GM18873 (cell line): ENCODE data around the gene AUTS2.

ENCODE experiments used
- ATAC-seq: cut with Tn5 transposase; IDR thresholded peaks from one replicate; pipeline ENCODE4 v1.9.1; 2021; ENCODE audit warnings: mild to moderate bottlenecking, moderate library complexity, moderate number of reproducible peaks; ENCODE audit not compliant: unreplicated experiment, low FRiP score

AUTS2 gene

DNA sequence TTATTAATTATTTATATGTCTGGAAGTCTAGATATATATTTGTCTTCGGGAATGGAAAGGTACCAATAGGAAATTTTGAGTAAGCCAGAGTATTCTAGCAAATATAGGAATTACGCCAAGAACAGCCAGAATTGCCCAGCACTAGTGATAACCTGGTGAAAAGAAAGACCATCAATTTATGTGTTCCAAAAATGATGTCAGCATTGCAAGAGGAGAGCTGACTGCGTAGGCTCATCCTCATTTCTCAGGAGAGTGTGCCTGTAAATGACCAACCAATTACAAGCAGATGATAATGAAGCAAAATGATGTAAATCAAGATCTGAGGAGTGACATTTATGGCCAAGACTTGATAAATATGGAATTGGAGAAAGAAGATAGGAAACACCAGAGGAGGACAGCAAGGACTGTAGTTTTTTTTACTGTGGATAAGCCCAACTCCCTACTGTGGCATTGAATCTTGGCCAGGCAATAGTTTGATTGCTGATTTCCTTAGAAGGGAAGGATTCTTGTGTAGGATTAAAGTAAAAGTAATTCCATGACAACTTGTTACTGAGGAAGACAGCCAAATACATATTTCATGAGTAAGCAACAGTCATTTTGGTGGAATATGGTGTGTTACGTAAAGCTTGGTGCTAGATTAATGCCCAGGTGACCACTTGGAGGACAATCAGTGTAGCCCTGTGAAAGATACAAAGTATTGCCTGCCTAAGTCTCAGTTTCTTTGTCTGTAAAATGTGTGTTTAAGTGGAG lies 590.8 kb downstream of the AUTS2 start:
- no peak for ATAC-seq

DNA sequence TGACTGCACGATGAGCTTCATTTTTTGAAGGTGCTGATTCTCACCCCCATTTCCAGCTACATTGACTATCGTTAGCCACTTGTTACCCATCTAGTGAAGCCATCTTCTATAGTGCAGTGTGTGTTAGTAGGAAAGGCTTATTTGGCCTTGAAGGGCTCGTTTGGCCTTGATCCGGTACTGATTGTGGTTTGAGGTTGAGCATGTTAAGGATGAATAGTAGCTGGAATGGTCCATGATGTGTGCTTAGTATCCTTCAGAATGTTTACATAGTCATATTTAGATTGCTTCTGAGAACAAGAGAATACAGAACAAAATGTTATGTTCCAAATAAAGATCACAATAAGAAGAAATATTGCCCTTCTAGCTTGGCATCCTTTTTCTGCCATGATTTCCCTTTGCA lies 591.5 kb downstream of the AUTS2 start:
- no peak for ATAC-seq

DNA sequence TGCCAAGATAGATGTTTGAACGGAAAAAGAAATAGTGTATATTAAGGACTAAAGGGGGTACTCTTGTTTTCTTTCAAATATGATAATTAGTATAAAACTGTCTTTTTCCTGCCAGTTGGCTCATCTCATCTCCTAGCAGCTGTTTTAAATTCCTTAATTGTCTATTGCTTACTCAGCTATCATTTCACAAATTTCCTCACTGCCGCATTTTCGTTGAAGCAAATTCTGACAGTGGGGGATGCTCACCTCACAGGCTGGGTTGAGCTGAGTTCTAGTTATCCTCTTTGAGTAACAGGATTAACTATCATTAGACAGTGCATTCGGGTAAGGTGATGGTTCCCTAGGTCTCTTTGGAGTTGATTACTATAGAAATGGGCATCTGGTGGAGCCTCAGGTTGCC lies 592.0 kb downstream of the AUTS2 start:
- no peak for ATAC-seq

DNA sequence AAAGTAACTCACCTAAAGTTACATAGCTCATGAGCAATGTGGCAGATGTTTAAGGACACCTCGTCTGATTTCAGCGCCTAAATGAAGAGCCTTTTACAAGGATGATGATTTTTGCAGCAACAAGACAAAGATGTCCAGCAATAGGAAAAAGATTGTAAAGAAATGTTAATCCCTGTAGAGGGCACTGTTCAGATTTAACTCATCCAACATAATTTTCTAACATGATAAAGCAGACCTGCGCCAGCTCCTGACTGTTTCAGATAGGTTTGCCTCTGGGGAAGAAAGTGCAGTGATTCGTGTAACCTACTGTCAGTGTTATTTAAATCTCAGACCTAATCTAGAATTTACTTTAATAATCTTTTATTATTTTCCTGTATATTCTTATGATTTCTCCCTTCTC lies 595.2 kb downstream of the AUTS2 start:
- no peak for ATAC-seq

DNA sequence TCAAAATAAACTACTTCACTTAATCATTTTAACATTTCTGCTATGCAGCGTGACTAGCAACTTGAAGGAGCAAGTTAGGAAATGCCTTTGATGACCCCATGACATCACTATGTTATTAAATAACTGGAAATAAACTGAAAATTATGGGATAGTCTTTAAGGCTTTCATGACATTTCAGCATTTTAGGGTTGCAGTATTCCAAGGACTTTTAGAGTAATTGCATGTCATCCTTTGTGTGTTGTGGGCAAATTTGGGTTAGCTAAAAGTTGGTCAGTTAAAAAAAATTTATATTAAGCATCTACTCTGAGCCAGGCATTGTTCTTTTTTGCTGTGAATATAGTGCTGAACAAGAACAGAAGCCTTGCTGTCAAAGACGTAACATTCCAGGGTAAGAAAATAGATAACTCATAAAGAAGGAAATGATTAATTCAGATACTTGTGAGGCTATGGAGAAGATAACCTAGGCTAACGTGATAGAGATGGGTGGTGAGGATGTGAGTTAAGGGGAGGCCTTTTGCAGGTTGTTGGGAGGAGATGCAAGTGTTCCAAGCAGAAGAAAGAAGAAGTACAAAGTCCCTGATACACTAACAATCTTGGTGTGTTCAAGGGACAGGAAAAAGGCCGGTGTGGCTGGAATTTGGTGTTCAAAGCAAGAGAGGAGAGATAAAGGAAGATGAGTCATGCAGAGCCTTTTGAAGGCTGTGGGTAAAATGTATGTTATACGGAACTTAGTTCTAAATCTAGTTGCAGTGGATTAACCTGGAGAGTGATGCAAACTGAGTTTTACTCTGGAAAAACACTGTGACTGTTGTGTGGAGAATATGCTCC lies 610.2 kb downstream of the AUTS2 start:
- no peak for ATAC-seq

DNA sequence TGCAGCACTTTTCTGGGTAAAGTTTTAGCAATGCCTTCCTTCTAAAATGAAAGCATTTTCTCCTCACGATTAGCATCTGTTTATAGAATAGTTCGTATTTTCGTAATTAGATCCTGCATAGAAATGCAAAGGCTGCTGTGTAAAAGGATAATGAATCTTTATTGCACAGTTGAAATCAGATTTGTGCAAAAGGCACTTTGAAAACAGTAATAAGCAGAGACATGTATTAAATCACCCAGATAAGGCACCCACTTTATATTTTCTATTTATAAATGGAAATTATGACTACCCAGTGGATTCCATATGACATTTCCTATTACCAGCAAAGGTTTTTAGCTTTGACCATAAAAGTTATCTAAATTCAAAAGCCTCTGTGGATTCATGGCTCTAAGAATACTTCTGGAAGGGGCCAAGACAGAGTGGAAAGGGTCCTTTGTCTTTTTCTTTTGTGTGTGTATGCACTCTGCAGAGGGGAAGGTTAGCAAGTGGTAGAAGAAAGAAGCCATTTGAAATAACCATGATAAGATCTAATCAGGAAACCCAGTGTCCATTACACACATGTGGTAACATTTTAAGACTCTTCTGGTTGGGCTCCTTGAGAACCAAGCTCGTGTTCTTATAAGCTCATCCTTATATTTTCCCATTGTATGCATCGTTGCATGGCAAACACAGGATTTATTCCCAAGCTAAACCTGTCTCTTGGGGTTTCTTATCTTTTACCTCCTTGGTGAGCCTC lies 612.1 kb downstream of the AUTS2 start:
- ATAC-seq = no peak

DNA sequence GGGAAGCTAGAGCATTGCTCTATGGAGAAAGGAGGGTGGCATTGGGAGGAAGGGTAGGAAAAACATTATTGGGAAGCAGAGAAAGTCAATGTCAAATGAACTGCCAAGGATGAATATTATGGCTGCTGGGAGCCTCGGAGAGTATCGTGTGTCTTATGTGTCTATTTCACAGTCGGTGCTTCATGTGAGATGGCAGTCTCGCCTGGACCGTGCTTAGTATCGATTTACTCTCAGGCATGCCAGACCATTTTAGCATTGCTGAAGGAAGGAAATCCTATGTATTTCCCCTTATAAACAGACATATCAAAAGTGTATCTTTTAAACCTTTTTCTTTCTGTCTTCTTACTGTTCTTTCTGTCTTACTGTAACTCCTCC lies 612.6 kb downstream of the AUTS2 start:
- no peak for ATAC-seq

DNA sequence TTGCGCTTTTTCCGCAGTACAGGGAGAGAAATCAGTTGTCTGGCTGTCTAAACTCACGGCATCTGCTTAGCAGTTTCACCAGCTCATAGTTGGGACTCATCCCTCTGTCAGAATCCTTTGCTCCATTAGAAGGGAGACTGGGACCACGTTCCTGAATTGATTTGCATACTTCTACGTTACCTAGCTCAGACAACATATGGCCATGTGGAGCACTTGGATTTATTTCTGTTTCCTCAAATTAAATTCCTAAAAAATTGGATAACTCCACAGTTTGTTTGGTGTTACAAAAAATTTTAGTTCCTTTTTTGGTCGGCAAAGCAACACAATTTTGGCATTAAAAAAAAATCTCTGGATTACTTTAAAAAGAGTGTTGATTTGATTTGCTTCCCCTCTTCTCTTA lies 614.0 kb downstream of the AUTS2 start:
- ATAC-seq = no peak

DNA sequence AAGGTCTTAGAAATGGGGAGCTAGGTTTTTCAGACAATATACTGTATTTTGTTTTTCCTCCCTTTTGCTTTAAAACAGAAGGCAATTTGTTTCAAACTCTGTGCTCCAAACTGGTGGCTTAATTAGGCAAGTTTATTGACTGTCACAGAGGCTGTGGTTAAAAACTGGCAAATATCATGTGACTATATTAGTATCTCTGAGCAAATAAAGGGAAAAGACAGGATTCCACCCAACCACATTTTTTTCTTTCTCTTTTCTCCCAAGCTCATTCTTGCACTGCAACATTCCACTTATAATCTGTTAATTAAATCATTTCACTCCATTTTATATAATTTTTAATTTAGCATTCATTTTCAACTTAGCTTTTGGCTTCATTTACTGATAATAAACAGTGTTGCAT lies 615.8 kb downstream of the AUTS2 start:
- ATAC-seq = no peak

DNA sequence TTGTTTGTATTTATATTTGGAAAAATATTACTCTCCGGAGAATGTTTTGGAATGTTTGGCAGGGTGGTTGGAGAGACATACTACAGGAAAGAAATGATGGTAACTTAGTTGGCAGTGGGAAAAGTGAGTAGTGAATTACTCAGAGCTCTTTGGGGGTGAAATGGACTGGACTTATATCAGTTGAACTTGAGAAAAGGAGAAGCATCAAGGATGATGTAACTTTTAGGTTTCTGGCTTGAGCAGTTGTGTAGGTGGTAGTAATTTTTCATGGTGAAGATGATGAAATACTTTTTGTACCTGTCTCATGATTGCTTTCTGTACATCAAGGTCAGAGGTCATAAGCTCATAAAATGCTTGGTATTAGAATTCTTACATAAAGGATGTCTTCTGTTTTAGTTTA lies 617.2 kb downstream of the AUTS2 start:
- ATAC-seq = no peak

DNA sequence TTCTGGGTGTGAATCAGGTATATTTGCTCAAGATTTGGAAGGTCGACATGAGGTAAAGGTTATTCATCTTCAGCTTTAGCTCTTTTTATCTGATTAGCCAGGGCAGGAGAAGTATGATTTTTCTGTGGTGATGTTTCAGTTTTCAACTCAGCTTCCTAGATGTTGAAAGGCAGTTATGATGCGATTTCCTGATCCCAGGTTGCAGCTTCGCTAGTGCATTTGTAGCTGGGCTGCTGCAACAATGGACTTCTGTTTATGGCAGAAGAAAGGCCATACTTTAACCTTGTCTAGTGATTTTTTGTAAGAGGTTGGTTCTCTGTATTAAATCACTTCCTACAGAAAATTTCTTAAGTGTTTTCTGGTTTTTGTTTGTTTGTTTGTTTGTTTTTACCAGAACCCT lies 619.3 kb downstream of the AUTS2 start:
- no peak for ATAC-seq

DNA sequence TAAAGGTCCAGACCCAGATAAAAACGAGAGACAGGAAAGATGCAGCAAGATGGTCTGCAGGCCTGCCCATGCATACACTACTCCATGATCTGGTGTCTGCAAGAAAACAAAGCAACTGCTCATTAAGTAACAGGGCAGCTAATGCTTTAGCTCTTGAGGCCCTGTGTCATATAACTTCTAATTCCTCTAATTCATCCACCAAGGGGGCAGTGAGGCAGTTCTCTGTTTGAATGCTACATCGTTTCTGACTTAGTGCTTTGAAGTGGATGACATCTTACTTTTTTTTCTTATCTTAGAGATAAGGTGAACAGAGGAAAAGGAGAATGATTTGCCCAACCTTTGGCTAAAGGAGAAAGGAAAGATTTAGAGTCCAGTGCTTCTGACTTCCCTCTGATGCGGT lies 619.7 kb downstream of the AUTS2 start:
- no peak for ATAC-seq

DNA sequence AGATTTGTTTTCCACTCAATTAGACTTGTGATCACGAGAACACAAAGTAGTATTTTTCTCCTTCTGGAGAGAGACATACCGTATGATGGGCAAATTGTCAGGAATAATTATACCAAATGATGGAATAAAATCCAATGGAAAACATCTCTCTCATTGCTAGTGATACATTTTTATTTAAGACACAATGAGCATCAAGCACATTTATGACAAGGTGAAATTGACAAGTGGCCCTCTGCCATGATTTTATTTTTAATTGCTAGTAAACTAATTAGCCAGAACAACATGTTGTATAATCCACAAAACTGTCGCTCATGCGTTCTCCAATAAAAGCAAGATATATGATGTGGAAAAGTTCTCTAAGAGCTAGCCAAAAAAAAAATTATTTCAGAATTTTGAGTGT lies 620.8 kb downstream of the AUTS2 start:
- no peak for ATAC-seq

DNA sequence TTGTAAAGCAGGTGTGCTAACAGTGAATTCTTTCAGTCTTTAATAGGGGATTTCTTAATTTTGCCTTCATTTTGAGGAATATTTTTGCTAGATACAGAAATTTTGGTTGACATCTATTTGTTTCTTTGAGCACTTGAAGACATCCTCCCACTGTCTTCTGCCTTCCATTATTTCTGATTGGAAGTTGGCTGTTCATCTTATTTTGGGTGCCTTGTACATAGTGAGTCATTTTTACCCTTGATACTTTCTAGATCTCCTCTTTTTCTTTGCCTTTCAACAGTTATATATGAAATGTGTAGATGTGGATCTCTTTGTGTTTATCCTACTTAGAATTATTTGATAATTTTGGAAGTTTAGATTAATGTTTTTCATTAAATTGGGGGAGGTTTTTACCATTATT lies 631.0 kb downstream of the AUTS2 start:
- ATAC-seq = no peak

DNA sequence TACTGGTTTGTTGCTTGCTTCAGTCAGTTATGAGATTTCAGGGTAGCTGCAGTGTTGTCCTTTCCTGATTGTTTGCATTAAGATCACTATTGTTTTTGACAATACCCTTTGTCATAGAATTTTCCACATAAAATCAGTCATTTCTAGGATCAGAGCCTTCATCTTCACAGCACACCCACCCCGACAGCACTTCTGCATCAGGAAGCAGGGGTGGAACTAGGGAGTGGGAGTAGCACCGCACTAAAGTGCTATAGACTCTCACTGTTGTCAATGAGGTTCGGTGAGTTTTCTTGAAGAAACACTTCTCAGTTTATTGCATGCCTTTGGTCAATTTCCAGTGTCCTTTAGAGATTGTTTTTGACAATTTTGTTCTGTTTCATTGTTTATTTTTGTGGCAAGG lies 632.5 kb downstream of the AUTS2 start:
- no peak for ATAC-seq

DNA sequence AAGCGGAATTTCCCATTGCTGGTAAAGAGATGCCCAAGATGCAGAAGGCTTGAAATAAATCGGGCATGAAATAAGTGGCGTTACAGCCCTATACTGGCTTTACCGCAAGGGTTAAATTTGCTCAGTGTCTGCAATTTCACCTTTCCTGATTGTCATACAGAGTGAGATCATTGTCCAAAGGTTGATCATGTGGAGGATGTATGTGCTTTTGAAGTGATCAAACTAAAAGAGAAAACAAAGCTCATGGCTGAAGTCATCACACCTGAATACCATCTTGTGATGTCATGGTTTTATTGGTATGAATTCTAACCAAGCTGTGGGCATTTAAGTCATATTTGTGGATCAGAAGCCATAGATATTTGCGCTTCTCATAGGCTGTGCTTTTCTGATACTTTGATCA lies 635.5 kb downstream of the AUTS2 start:
- no peak for ATAC-seq

DNA sequence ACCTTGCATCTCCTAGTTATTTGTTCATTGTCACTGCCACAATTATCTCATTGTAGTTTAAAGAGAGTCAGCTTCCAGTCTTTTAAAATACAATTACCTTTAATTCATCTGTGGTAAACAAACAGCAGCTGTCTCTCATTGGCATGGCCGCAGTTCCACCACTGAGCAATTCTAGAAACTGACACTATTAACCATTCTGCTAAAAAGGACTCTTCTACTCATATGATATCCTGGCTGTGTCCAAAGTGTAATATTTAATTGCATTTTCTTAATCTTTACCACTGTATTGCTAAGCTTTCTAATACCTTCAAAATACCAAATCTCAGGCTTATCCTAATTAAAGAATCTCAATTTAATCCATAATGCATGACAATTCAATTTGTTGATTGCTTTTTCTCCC lies 639.0 kb downstream of the AUTS2 start:
- ATAC-seq = no peak

DNA sequence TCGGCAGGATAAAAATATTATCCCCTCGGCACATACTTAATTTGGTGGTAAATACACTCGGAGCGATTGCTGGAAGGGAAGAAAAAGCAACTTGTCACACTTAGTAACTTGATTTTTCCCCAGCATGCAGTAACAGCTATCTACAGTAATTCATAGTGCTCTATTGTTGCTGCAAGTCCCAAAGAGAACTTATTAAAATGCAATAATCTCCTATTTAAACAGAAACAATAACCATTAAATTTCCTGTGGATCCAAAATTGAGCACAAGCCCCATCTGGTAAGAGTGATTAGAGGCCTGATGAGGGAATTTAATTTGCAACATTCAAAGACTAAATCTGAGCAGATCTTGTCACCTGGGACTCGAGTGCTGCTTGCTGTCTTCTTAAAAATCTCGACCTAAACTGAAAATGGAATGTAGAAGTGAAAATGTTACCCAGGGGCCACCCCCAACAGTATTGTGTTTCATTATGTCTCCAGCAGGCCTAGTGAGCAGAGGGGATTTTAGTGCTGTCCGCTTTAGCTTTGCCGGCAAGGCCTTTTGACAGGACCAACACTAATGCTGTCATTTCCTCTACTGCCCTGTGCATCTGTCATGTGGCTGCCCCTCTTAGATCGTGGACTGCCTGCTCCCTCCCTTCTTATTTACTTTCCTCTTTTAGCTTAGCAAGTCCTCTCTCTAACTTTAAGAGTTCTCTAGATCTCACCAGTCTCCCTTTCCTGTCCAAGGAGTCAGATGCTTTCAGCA lies 639.7 kb downstream of the AUTS2 start:
- peak; percentile 100 for ATAC-seq

DNA sequence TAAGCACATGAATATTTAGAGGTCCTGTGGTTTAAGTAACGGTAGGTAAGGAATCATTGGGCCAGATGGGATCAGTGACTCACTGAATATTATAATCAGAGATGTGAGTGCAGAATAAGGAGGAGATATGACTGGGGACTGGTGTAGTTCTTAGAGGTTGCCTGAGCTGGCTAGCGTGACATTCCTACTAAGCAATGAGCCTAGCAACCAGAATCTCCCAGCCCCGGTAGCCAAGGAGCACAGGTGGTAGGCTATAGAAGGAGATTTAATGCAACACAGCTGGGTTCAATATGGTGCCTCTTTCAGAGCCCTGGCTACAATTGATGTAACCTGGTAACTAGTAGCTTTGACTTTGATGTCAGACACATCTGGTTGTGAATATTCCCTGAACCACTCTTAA lies 641.6 kb downstream of the AUTS2 start:
- no peak for ATAC-seq

DNA sequence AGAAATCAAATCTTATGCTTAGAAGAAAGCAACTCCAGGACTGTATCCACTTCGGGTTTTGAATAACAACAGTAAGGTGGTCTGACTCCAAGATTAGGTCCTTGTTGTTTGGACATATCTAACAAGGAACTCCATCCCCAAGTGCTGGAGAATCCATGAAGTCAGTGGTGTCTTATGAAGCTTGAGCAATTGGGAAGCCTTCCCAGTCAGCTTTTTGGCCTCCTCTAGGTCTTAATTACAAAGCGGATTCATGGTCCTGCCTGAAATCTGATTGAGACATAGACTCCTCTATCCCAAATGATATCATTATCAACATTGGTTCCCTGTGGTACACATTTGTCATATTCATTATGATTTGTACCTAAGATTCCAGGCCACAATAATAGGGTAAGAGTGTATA lies 642.6 kb downstream of the AUTS2 start:
- ATAC-seq = no peak
